GM12878 (cell line): ENCODE measurements around the gene IER2. TPM values are rescaled to one million over a fixed set of nuclear protein-coding genes. Genes with fewer than 3 reads are reported as not detected.

ENCODE experiments used
- ATAC-seq: fragments of 200-7000 bp; cut with Tn5 transposase; 3 replicates; pipeline ENCODE4 v1.9.1; 2020; ENCODE audit warnings: mild to moderate bottlenecking, moderate library complexity
- BruUV-seq: library from RNA; stranded (reverse); fragments of 400-500 nt; replicated peaks from 2 replicates; lab custom pipeline; 2021; lab: Mats Ljungman, UMichigan
- CTCF ChIA-PET: fragments of 300-600 bp; sonication (Branson Sonifier 250); formaldehyde crosslinking; extraction: SDS; loops from one replicate; lab custom pipeline; 2021; ENCODE audit warnings: inconsistent platforms; lab: Yijun Ruan, JAX
- POLR2A ChIA-PET: fragments of 350-600 bp; formaldehyde crosslinking; extraction: SDS; loops from one replicate; lab custom pipeline; 2021; ENCODE audit warnings: inconsistent platforms; lab: Charles Lee
- RAD21 ChIA-PET: fragments of 300-600 bp; sonication (Branson Sonifier 250); formaldehyde crosslinking; loops from one replicate; lab custom pipeline; 2023; ENCODE audit warnings: antibody characterized with exemption; ENCODE audit not compliant: unreplicated experiment; lab: Charles Lee
- SMC1A ChIA-PET: fragments of 300-600 bp; sonication (Branson Sonifier 250); formaldehyde crosslinking; loops from one replicate; lab custom pipeline; 2023; ENCODE audit not compliant: unreplicated experiment, uncharacterized antibody; lab: Charles Lee
- DNase-seq: peaks from one replicate; pipeline ENCODE4 v3.0.0-alpha.2; 2011; ENCODE audit warnings: low read depth, low spot score
- FAIRE-seq: peaks from 3 replicates; lab custom pipeline; 2011; peaks lifted over from hg19 to GRCh38; lab: Jason Lieb, UNC
- H2AFZ ChIP-seq: 2 replicates; pipeline ENCODE4 v1.6.0; 2011; ENCODE audit warnings: low read depth, low read length, control low read depth; ENCODE audit not compliant: control insufficient read depth
- H3K27ac ChIP-seq: 2 replicates; pipeline ENCODE4 v1.5.1; 2011; ENCODE audit warnings: control low read depth; ENCODE audit not compliant: control insufficient read depth, insufficient read depth
- H3K27me3 ChIP-seq, 2 experiments: replicated peaks in 1 of 2; 2 replicates each; pipeline versions ENCODE4 v1.6.0 to v1.6.1; 2011; ENCODE audit warnings: low read length in 1 of 2; ENCODE audit not compliant: control insufficient read depth in 2 of 2, insufficient read depth in 2 of 2
- H3K36me3 ChIP-seq, 2 experiments: 2 replicates each; pipeline ENCODE4 v1.5.1; 2011; ENCODE audit warnings: low read length in 1 of 2; ENCODE audit not compliant: control insufficient read depth in 2 of 2, insufficient read depth in 2 of 2
- H3K4me1 ChIP-seq: 2 replicates; pipeline ENCODE4 v1.6.1; 2011; ENCODE audit warnings: mild to moderate bottlenecking, low read length, moderate library complexity, mixed read lengths; ENCODE audit not compliant: control insufficient read depth, insufficient read depth
- H3K4me2 ChIP-seq: 2 replicates; pipeline ENCODE4 v1.6.0; 2011; ENCODE audit warnings: control low read depth; ENCODE audit not compliant: control insufficient read depth, insufficient read depth
- H3K4me3 ChIP-seq: fragments of 200-600 bp; sonication (generic); 2 replicates; pipeline ENCODE4 v1.5.1; 2016
- H3K79me2 ChIP-seq: 2 replicates; pipeline ENCODE4 v1.6.0; 2011; ENCODE audit warnings: low read length; ENCODE audit not compliant: control insufficient read depth, insufficient read depth
- H3K9ac ChIP-seq: 2 replicates; pipeline ENCODE4 v1.8.0; 2011; ENCODE audit warnings: low read length, control low read depth, mixed read lengths; ENCODE audit not compliant: control insufficient read depth, insufficient read depth
- H3K9me3 ChIP-seq: replicated peaks from 3 replicates; pipeline ENCODE4 v1.5.1; 2011; ENCODE audit warnings: mild to moderate bottlenecking, low read length; ENCODE audit not compliant: control insufficient read depth, insufficient read depth
- H4K20me1 ChIP-seq: 2 replicates; pipeline ENCODE4 v1.6.0; 2011; ENCODE audit not compliant: control insufficient read depth, insufficient read depth
- BMI1 ChIP-seq: fragments of 450-650 bp; IDR thresholded peaks from 2 replicates; pipeline ENCODE4 v1.6.1; 2016; ENCODE audit warnings: mild to moderate bottlenecking, moderate library complexity, borderline replicate concordance
- CEBPB ChIP-seq, 2 experiments: fragments of 150-350 bp in 1 of 2; IDR thresholded peaks; 2 replicates each; pipeline ENCODE4 v1.6.1; 2012 to 2014; ENCODE audit warnings: low read depth in 2 of 2, low read length in 2 of 2, borderline replicate concordance in 1 of 2, inconsistent platforms in 1 of 2
- CHD1 ChIP-seq: IDR thresholded peaks from 2 replicates; pipeline ENCODE4 v1.6.1; 2012; ENCODE audit warnings: low read depth, low read length, improper control_type of control experiment
- EED ChIP-seq: sonication (generic); IDR thresholded peaks from 2 replicates; pipeline ENCODE4 v1.6.1; 2016; ENCODE audit warnings: antibody characterized with exemption, low read depth
- IKZF2 ChIP-seq, 2 experiments: fragments of 450-650 bp; IDR thresholded peaks; 2 replicates each; pipeline ENCODE4 v1.6.1; 2017; ENCODE audit warnings: mild to moderate bottlenecking in 2 of 2, moderate library complexity in 2 of 2
- IRF3 ChIP-seq: fragments of 450-650 bp; IDR thresholded peaks from 2 replicates; pipeline ENCODE4 v1.6.1; 2014; ENCODE audit warnings: mild to moderate bottlenecking
- JUNB ChIP-seq: IDR thresholded peaks from 2 replicates; pipeline ENCODE4 v1.6.1; 2016; ENCODE audit warnings: antibody characterized with exemption, mild to moderate bottlenecking
- NFYA ChIP-seq: IDR thresholded peaks from 2 replicates; pipeline ENCODE4 v1.6.1; 2011; ENCODE audit warnings: low read depth, mild to moderate bottlenecking, low read length, improper control_type of control experiment, borderline replicate concordance
- NR2F1 ChIP-seq: fragments of 450-650 bp; conservative IDR thresholded peaks from 2 replicates; pipeline ENCODE4 v1.6.1; 2017; ENCODE audit warnings: mild to moderate bottlenecking
- POLR2AphosphoS2 ChIP-seq: IDR thresholded peaks from 2 replicates; pipeline ENCODE4 v1.6.1; 2011; ENCODE audit warnings: low read depth, mild to moderate bottlenecking, low read length, improper control_type of control experiment, moderate library complexity
- STAT1 ChIP-seq: fragments of 450-650 bp; conservative IDR thresholded peaks from 2 replicates; pipeline ENCODE4 v1.6.1; 2014; ENCODE audit warnings: antibody characterized with exemption, mild to moderate bottlenecking
- TCF3 ChIP-seq: IDR thresholded peaks from 2 replicates; pipeline ENCODE4 v1.6.1; 2012; ENCODE audit warnings: low read depth, mild to moderate bottlenecking, low read length, borderline replicate concordance; ENCODE audit not compliant: insufficient read depth
- YBX1 ChIP-seq: fragments of 450-650 bp; IDR thresholded peaks from 2 replicates; pipeline ENCODE4 v1.6.1; 2016; ENCODE audit warnings: antibody characterized with exemption
- WGBS: methylation state at CpG from one replicate; pipeline ENCODE4 v1.1.6; 2016; ENCODE audit warnings: low lambda C conversion rate; ENCODE audit not compliant: insufficient replicate concordance, insufficient coverage; ENCODE audit errors: missing lambda C conversion rate; 5-methylcytosine and 5-hydroxymethylcytosine counted together
- in situ Hi-C: fragments of 300-500 bp; cut with MboI; formaldehyde crosslinking; loops from 9 replicates; pipeline ENCODE4 v1.14.3; 2018; ENCODE audit warnings: mixed read lengths
- intact Hi-C: fragments of 100-400 bp; cut with micrococcal nuclease; formaldehyde crosslinking; loops from one replicate; pipeline ENCODE4 v1.14.2; 2022; ENCODE audit not compliant: unreplicated experiment
- polyA plus RNA-seq, 11 experiments: library from polyadenylated mRNA; depleted of rRNA in 4 of 11; unstranded in 6 of 11; stranded (reverse) in 5 of 11; fragments of >200 nt; fragmentation: Nextera tagmentation in 4 of 11; fragmentation: Illumina TruSeq in 1 of 11; extraction: Ambion mirVana in 4 of 11; extraction: Trizol in 1 of 11; gene quantifications; 1 replicate in 1 of 11; 2 replicates in 10 of 11; pipeline versions ENCODE4 v1.2.1 to v1.2.3, GENCODE V29; 2011 to 2016; ENCODE audit warnings: inconsistent platforms in 2 of 11, missing spikeins in 2 of 11, low read depth in 1 of 11
- total RNA-seq, 4 experiments: library from RNA; depleted of rRNA in 3 of 4; stranded (reverse); fragments of >200 nt in 3 of 4; fragmentation: Illumina TruSeq in 1 of 4; extraction: Trizol in 1 of 4; gene quantifications; 2 replicates each; pipeline versions ENCODE4 v1.2.1 to v1.2.3, GENCODE V29; 2013 to 2021
- TF ChIP-seq, protein P1 (sequence below): fragments of 450-650 bp; IDR thresholded peaks from 2 replicates; pipeline ENCODE4 v1.6.1; 2016; ENCODE audit warnings: mild to moderate bottlenecking, moderate library complexity, borderline replicate concordance
- TF ChIP-seq, protein P2 (sequence below): fragments of 450-650 bp; IDR thresholded peaks from 2 replicates; pipeline ENCODE4 v1.6.1; 2017; ENCODE audit warnings: mild to moderate bottlenecking, low read depth, inconsistent platforms; ENCODE audit not compliant: poor library complexity, severe bottlenecking

The IER2 gene
- total and polyA plus RNA-seq, 10 of the 15 experiments (the other 5 are each of a cell fraction or from before 2014, with no cell fraction given) = 2.8 to 94.5 (median 24.9) TPM

DNA sequence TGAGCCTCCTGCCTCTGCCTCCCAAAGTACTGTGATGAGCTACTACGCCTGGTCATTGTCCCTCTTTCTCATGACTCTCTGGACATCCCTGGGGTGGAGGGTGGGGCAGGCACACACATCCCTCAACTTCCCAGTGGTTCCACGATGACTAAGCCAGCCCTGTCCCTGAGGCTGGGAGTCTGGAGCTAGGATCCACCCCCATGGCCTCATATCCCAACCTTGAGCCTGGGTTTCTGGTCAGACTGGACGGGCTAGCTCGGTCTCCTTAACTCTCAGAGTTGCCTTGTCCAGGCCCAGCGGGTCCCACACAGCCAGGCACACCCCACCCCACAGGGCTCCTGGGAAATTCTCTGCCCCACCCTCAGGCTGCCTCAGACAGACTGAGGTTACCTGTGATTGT lies 19.6 kb downstream of the IER2 start (continued):
- TF ChIP-seq, protein P1, sequence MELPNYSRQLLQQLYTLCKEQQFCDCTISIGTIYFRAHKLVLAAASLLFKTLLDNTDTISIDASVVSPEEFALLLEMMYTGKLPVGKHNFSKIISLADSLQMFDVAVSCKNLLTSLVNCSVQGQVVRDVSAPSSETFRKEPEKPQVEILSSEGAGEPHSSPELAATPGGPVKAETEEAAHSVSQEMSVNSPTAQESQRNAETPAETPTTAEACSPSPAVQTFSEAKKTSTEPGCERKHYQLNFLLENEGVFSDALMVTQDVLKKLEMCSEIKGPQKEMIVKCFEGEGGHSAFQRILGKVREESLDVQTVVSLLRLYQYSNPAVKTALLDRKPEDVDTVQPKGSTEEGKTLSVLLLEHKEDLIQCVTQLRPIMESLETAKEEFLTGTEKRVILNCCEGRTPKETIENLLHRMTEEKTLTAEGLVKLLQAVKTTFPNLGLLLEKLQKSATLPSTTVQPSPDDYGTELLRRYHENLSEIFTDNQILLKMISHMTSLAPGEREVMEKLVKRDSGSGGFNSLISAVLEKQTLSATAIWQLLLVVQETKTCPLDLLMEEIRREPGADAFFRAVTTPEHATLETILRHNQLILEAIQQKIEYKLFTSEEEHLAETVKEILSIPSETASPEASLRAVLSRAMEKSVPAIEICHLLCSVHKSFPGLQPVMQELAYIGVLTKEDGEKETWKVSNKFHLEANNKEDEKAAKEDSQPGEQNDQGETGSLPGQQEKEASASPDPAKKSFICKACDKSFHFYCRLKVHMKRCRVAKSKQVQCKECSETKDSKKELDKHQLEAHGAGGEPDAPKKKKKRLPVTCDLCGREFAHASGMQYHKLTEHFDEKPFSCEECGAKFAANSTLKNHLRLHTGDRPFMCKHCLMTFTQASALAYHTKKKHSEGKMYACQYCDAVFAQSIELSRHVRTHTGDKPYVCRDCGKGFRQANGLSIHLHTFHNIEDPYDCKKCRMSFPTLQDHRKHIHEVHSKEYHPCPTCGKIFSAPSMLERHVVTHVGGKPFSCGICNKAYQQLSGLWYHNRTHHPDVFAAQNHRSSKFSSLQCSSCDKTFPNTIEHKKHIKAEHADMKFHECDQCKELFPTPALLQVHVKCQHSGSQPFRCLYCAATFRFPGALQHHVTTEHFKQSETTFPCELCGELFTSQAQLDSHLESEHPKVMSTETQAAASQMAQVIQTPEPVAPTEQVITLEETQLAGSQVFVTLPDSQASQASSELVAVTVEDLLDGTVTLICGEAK = no peak
- TF ChIP-seq TCF3 (no peak), STAT1 (no peak), IRF3 (no peak)

- intact Hi-C loops = no loop called here
- BruUV-seq = no TSS peak
- CTCF ChIA-PET = no interaction called here
- no peak for TF ChIP-seq IKZF2 (IDR thresholded peaks at IDR 0.05)
- TF ChIP-seq CHD1 = no peak
- TF ChIP-seq YBX1 = no peak
- TF ChIP-seq BMI1 = no peak
- no peak for TF ChIP-seq EED
- TF ChIP-seq, protein P2, sequence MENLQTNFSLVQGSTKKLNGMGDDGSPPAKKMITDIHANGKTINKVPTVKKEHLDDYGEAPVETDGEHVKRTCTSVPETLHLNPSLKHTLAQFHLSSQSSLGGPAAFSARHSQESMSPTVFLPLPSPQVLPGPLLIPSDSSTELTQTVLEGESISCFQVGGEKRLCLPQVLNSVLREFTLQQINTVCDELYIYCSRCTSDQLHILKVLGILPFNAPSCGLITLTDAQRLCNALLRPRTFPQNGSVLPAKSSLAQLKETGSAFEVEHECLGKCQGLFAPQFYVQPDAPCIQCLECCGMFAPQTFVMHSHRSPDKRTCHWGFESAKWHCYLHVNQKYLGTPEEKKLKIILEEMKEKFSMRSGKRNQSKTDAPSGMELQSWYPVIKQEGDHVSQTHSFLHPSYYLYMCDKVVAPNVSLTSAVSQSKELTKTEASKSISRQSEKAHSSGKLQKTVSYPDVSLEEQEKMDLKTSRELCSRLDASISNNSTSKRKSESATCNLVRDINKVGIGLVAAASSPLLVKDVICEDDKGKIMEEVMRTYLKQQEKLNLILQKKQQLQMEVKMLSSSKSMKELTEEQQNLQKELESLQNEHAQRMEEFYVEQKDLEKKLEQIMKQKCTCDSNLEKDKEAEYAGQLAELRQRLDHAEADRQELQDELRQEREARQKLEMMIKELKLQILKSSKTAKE = no peak
- TF ChIP-seq IRF3 = no peak
- no peak for TF ChIP-seq POLR2AphosphoS2
- no peak for TF ChIP-seq JUNB
- no peak for TF ChIP-seq CEBPB (IDR thresholded peaks at IDR 0.05; ENCODE audit: borderline replicate concordance in 1 of 2, low read depth in 2 of 2, low read length in 2 of 2)
- no peak for TF ChIP-seq NFYA
- no peak for TF ChIP-seq NR2F1
Measured at GRCh38 chr19:13171146-13171545, 20.9 kb downstream of the IER2 start.

More at GRCh38 chr19:13171146-13171545, 20.9 kb downstream of the IER2 start:
- no peaks in the 10 kb centered on the region for H3K9me3 ChIP-seq
- H2AFZ ChIP-seq = no peak overlapping the region
- no peaks in the 10 kb centered on the region for H3K36me3 ChIP-seq
- no peak for DNase-seq
- no peak overlapping the region for H3K4me3 ChIP-seq
- H3K4me1 ChIP-seq = peaks cover 34% of the 10 kb centered on the region
- in situ Hi-C loops = loop anchor here (25.0 kb wide), 1 partner anchor 1584 kb away; the partner anchor contains the start of genes ACP5 and ZNF627
- POLR2A ChIA-PET = interaction anchor here (1.0 to 5.2 kb wide), 3 partner anchors 8 to 23 kb away, joined by 6 to 34 read pairs (median 9); no protein-coding TSS in a partner anchor
- RAD21 ChIA-PET = interaction anchor here (1.1 to 1.2 kb wide), 2 partner anchors 10 to 16 kb away, joined by 3 read pairs; no protein-coding TSS in a partner anchor
- H3K9ac ChIP-seq = no peak overlapping the region
- SMC1A ChIA-PET = interaction anchor here (1.2 to 5.8 kb wide), 4 partner anchors 9 to 24 kb away, joined by 3 to 37 read pairs (median 9); no protein-coding TSS in a partner anchor
- H3K27ac ChIP-seq = no peak overlapping the region
- no peaks in the 10 kb centered on the region for H3K79me2 ChIP-seq
- no peaks in the 10 kb centered on the region for H3K27me3 ChIP-seq
- H3K4me2 ChIP-seq = no peak overlapping the region
- ATAC-seq = no peak
- 97% methylated on average over 7 of the region's 7 CpGs for WGBS
- no peak for FAIRE-seq
- H4K20me1 ChIP-seq = no peaks in the 10 kb centered on the region
